ENCODE data around the gene ZCWPW1. TPM values are rescaled to one million over a fixed set of nuclear protein-coding genes. Genes with fewer than 3 reads are reported as not detected.
A peak's percentile ranks its signal among the peaks of the same experiment; 100 is the strongest.
"Not testable (repeated sequence)": the region's sequence is repeated elsewhere in the genome, so short reads cannot be mapped to it uniquely, and the experiment has no call there.

ZCWPW1 gene
- total RNA-seq, 2 experiments from 2014 or later: 2.7 to 3.0 TPM

- Mint-ChIP-seq H3K27ac (no peak overlapping the region), H3K27me3 (no peaks in the 10 kb centered on the region), H3K36me3 (ENCODE audit: low read depth) (no peaks in the 10 kb centered on the region), H3K9me3 (no peaks in the 10 kb centered on the region), H3K4me3 (no peak overlapping the region), H3K4me1 (peaks cover 25% of the 10 kb centered on the region)
- POLR2A ChIA-PET: interaction anchor here (1.2 to 2.2 kb wide), 3 partner anchors 13 to 21 kb away, joined by 4 to 9 read pairs (median 7); partner anchors contain the start of genes PPP1R35 and ZCWPW1
- CTCF ChIA-PET: interaction anchor here (0.7 to 2.0 kb wide), 6 partner anchors 10 to 1572 kb away, joined by 3 to 13 read pairs (median 6); partner anchors contain the start of gene TSC22D4
- DNase-seq: no peak
These were observed 20.8 kb upstream of the ZCWPW1 start for GRCh38 chr7:100449190-100449795.

GRCh38 chr7:100447363-100447762, 18.9 kb upstream of the ZCWPW1 start:
- DNase-seq; H3K27ac Mint-ChIP-seq; H3K36me3 Mint-ChIP-seq (ENCODE audit: low read depth); H3K27me3 Mint-ChIP-seq; H3K4me3 Mint-ChIP-seq; H3K9me3 Mint-ChIP-seq: not testable (repeated sequence)
- CTCF ChIA-PET: interaction anchor here (0.7 to 1.5 kb wide), 2 partner anchors 8 to 35 kb away, joined by 3 read pairs; no protein-coding TSS in a partner anchor
- POLR2A ChIA-PET: interaction anchor here (1.9 kb wide), 1 partner anchor 13 kb away, joined by 5 read pairs; no protein-coding TSS in a partner anchor
- peaks cover 35% of the 10 kb centered on the region for H3K4me1 Mint-ChIP-seq

GRCh38 chr7:100446040-100446439, 17.5 kb upstream of the ZCWPW1 start:
- ChIA-PET POLR2A (interaction anchor here (4.7 kb wide), 1 partner anchor 17 kb away, joined by 43 read pairs; the partner anchor contains the start of genes MEPCE and ZCWPW1), CTCF (interaction anchor here (0.7 to 1.9 kb wide), 3 partner anchors 9 to 260 kb away, joined by 3 to 7 read pairs (median 3); partner anchors contain the start of gene POP7)
- Mint-ChIP-seq H3K27ac (no peak overlapping the region), H3K27me3 (no peaks in the 10 kb centered on the region), H3K9me3 (no peaks in the 10 kb centered on the region), H3K4me1 (peaks cover 35% of the 10 kb centered on the region), H3K4me3 (no peak overlapping the region), H3K36me3 (ENCODE audit: low read depth) (no peaks in the 10 kb centered on the region)
- no peak for DNase-seq

- H3K9me3 Mint-ChIP-seq: no peaks in the 10 kb centered on the region
- CTCF ChIA-PET: interaction anchor here (0.6 to 1.9 kb wide), 8 partner anchors 8 to 318 kb away, joined by 3 to 7 read pairs (median 4); partner anchors contain the start of genes MBLAC1 and PPP1R35
- no peak overlapping the region for H3K4me3 Mint-ChIP-seq
- POLR2A ChIA-PET: interaction anchor here (0.8 to 4.7 kb wide), 4 partner anchors 9 to 287 kb away, joined by 3 to 43 read pairs (median 14); partner anchors contain the start of genes MEPCE, PPP1R35 and ZCWPW1
- H3K4me1 Mint-ChIP-seq: peaks cover 29% of the 10 kb centered on the region
- peak overlapping the region; percentile 73 for H3K27ac Mint-ChIP-seq
- no peaks in the 10 kb centered on the region for H3K36me3 Mint-ChIP-seq (ENCODE audit: low read depth)
- no peaks in the 10 kb centered on the region for H3K27me3 Mint-ChIP-seq
- no peak for DNase-seq
These were observed 16.1 kb upstream of the ZCWPW1 start for GRCh38 chr7:100444311-100445278.

GRCh38 chr7:100443096-100443840, 14.8 kb upstream of the ZCWPW1 start:
- H3K4me3 Mint-ChIP-seq: no peak overlapping the region
- no peaks in the 10 kb centered on the region for H3K9me3 Mint-ChIP-seq
- H3K27me3 Mint-ChIP-seq: no peaks in the 10 kb centered on the region
- H3K27ac Mint-ChIP-seq: peak overlapping the region; percentile 33
- H3K4me1 Mint-ChIP-seq: peaks cover 29% of the 10 kb centered on the region
- CTCF ChIA-PET: no interaction called here
- H3K36me3 Mint-ChIP-seq (ENCODE audit: low read depth): no peaks in the 10 kb centered on the region
- no peak for DNase-seq
- POLR2A ChIA-PET: interaction anchor here (1.2 to 4.7 kb wide), 2 partner anchors 12 to 14 kb away, joined by 3 to 43 read pairs; partner anchors contain the start of genes MEPCE and ZCWPW1

- DNase-seq: no peak
- Mint-ChIP-seq H3K27ac (no peak overlapping the region), H3K4me3 (no peak overlapping the region), H3K9me3 (no peaks in the 10 kb centered on the region), H3K36me3 (ENCODE audit: low read depth) (no peaks in the 10 kb centered on the region), H3K27me3 (no peaks in the 10 kb centered on the region), H3K4me1 (peaks cover 30% of the 10 kb centered on the region)
- ChIA-PET CTCF (no interaction called here), POLR2A (interaction anchor here (0.7 kb wide), 1 partner anchor 213 kb away, joined by 3 read pairs; no protein-coding TSS in a partner anchor)
These were observed 13.4 kb upstream of the ZCWPW1 start for GRCh38 chr7:100441641-100442535.

- not testable (repeated sequence) for H3K4me3 Mint-ChIP-seq, DNase-seq, H3K9me3 Mint-ChIP-seq, H3K27me3 Mint-ChIP-seq, H3K27ac Mint-ChIP-seq
- ChIA-PET CTCF (interaction anchor here (2.1 kb wide), 1 partner anchor 11 kb away, joined by 6 read pairs; no protein-coding TSS in a partner anchor), POLR2A (interaction anchor here (4.3 kb wide), 1 partner anchor 11 kb away, joined by 30 read pairs; the partner anchor contains the start of gene ZCWPW1)
- peaks cover 21% of the 10 kb centered on the region for H3K4me1 Mint-ChIP-seq
- H3K36me3 Mint-ChIP-seq (ENCODE audit: low read depth): peaks cover 20% of the 10 kb centered on the region
These were observed 10.7 kb upstream of the ZCWPW1 start for GRCh38 chr7:100439244-100439643.

GRCh38 chr7:100438731-100439130, 10.2 kb upstream of the ZCWPW1 start:
- Mint-ChIP-seq H3K36me3 (ENCODE audit: low read depth) (peaks cover 25% of the 10 kb centered on the region), H3K4me1 (peaks cover 23% of the 10 kb centered on the region)
- H3K27ac Mint-ChIP-seq, H3K27me3 Mint-ChIP-seq, H3K4me3 Mint-ChIP-seq, DNase-seq, H3K9me3 Mint-ChIP-seq: not testable (repeated sequence)
- ChIA-PET POLR2A (interaction anchor here (2.5 to 4.3 kb wide), 2 partner anchors 11 to 148 kb away, joined by 8 to 30 read pairs; partner anchors contain the start of genes FBXO24, LRCH4 and ZCWPW1), CTCF (interaction anchor here (1.4 to 2.1 kb wide), 2 partner anchors 11 to 12 kb away, joined by 6 to 7 read pairs; no protein-coding TSS in a partner anchor)

- peaks cover 26% of the 10 kb centered on the region for H3K4me1 Mint-ChIP-seq
- POLR2A ChIA-PET: interaction anchor here (0.8 to 4.3 kb wide), 3 partner anchors 10 to 273 kb away, joined by 3 to 30 read pairs (median 8); partner anchors contain the start of genes FBXO24, LRCH4 and ZCWPW1
- no peaks in the 10 kb centered on the region for H3K9me3 Mint-ChIP-seq
- H3K4me3 Mint-ChIP-seq: no peak overlapping the region
- no peaks in the 10 kb centered on the region for H3K27me3 Mint-ChIP-seq
- CTCF ChIA-PET: interaction anchor here (1.4 kb wide), 1 partner anchor 13 kb away, joined by 7 read pairs; no protein-coding TSS in a partner anchor
- H3K36me3 Mint-ChIP-seq (ENCODE audit: low read depth): peaks cover 31% of the 10 kb centered on the region
- DNase-seq: no peak
- peak overlapping the region; percentile 52 for H3K27ac Mint-ChIP-seq
These were observed 9.7 kb upstream of the ZCWPW1 start for GRCh38 chr7:100438172-100438571.

- Mint-ChIP-seq H3K4me3 (peak overlapping the region; percentile 79), H3K4me1 (peaks cover 29% of the 10 kb centered on the region), H3K36me3 (ENCODE audit: low read depth) (peaks cover 38% of the 10 kb centered on the region), H3K9me3 (no peaks in the 10 kb centered on the region), H3K27me3 (no peaks in the 10 kb centered on the region), H3K27ac (peak overlapping the region; percentile 97)
- POLR2A ChIA-PET: interaction anchor here (0.8 to 4.3 kb wide), 17 partner anchors 7 to 311 kb away, joined by 3 to 30 read pairs (median 4); partner anchors contain the start of genes FBXO24, LRCH4, MBLAC1 and MOSPD3
- CTCF ChIA-PET: interaction anchor here (0.6 to 1.7 kb wide), 11 partner anchors 8 to 521 kb away, joined by 3 to 10 read pairs (median 4); partner anchors contain the start of genes POP7 and ZCWPW1
- no peak for DNase-seq
These were observed 8.9 kb upstream of the ZCWPW1 start for GRCh38 chr7:100437150-100438100.
